Left ventricle myocardium inferior (tissue), 1 donor: ENCODE measurements around the gene TMEM161B. TPM values are rescaled to one million over a fixed set of nuclear protein-coding genes. Genes with fewer than 3 reads are reported as not detected.

Experiments
- DNase-seq: peaks from one replicate; pipeline ENCODE4 v3.0.0-alpha.2; 2020
- H3K27ac ChIP-seq: fragments of 200-600 bp; replicated peaks from 2 replicates; pipeline ENCODE4 v1.8.0; 2021
- H3K27me3 ChIP-seq: fragments of 200-600 bp; 2 replicates; pipeline ENCODE4 v1.8.0; 2021; ENCODE audit warnings: low read depth
- H3K36me3 ChIP-seq: fragments of 200-600 bp; 2 replicates; pipeline ENCODE4 v1.8.0; 2021
- H3K4me1 ChIP-seq: fragments of 200-600 bp; 2 replicates; pipeline ENCODE4 v1.8.0; 2021
- H3K4me3 ChIP-seq: fragments of 200-600 bp; 2 replicates; pipeline ENCODE4 v1.8.0; 2021; ENCODE audit warnings: mild to moderate bottlenecking, moderate library complexity
- H3K9me3 ChIP-seq: fragments of 200-600 bp; replicated peaks from 2 replicates; pipeline ENCODE4 v1.8.0; 2021
- intact Hi-C: fragments of 100-400 bp; cut with micrococcal nuclease; formaldehyde crosslinking; loops from one replicate; pipeline ENCODE4 v1.11.0; 2022
- total RNA-seq: library from RNA; stranded (reverse); fragmentation: NEBNext Ultra II Directional; extraction: Animal tissue kit (Norgen Biotek cat#: 25700); gene quantifications from one replicate; pipeline ENCODE4 v1.2.1, GENCODE V29; 2021
- TF ChIP-seq, protein P1 (sequence below): fragments of 200-600 bp; IDR thresholded peaks from 2 replicates; pipeline ENCODE4 v1.8.0; 2021; ENCODE audit warnings: antibody characterized with exemption, mild to moderate bottlenecking, borderline replicate concordance
- donor health status: DM: no; HTN: yes; CAD: no; lungs with severe emphysema.

The TMEM161B gene
- total RNA-seq, 1 donor from 2014 or later, result 8.0 TPM

- TF ChIP-seq, protein P1, sequence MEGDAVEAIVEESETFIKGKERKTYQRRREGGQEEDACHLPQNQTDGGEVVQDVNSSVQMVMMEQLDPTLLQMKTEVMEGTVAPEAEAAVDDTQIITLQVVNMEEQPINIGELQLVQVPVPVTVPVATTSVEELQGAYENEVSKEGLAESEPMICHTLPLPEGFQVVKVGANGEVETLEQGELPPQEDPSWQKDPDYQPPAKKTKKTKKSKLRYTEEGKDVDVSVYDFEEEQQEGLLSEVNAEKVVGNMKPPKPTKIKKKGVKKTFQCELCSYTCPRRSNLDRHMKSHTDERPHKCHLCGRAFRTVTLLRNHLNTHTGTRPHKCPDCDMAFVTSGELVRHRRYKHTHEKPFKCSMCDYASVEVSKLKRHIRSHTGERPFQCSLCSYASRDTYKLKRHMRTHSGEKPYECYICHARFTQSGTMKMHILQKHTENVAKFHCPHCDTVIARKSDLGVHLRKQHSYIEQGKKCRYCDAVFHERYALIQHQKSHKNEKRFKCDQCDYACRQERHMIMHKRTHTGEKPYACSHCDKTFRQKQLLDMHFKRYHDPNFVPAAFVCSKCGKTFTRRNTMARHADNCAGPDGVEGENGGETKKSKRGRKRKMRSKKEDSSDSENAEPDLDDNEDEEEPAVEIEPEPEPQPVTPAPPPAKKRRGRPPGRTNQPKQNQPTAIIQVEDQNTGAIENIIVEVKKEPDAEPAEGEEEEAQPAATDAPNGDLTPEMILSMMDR, result no peak
- intact Hi-C loops, result no loop called here
- Histone ChIP-seq H3K27ac (no peak overlapping the region), H3K36me3 (peaks cover 20% of the 10 kb centered on the region), H3K4me3 (no peak overlapping the region), H3K4me1 (no peaks in the 10 kb centered on the region), H3K27me3 (no peaks in the 10 kb centered on the region), H3K9me3 (no peaks in the 10 kb centered on the region)
- DNase-seq, result no peak
Observed at GRCh38 chr5:88230546-88231066, 38.0 kb downstream of the TMEM161B start.

DNA sequence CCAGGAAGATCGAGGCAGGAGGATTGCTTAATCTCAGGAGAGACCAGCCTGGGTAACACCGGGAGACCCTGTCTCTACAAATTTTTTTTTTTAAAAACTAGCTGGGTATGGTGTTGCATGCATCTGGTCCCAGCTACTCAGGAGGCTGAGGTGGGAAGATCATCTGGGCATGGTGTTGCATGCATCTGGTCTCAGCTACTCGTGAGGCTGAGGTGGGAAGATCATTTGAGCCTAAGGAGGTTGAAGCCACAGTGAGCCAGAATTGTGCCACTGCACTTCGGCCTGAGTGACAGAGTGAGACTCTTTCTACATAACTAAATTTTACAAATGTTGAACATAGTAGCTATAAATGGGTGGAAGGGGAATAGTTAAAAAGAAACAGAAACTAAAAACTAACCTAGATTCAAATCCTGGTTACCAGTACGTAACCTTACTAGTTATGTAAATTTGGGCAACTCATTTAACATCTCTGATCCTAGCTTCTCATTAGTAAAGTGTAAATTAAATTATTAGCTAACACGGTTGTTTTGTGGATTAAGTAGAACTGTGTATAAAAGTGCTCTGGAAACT is 41.7 kb downstream of the TMEM161B start:
- intact Hi-C loops, result no loop called here
- H3K36me3 ChIP-seq, result peaks cover 24% of the 10 kb centered on the region
- no peak overlapping the region for H3K4me3 ChIP-seq
- no peak for DNase-seq
- no peaks in the 10 kb centered on the region for H3K27me3 ChIP-seq
- H3K9me3 ChIP-seq, result no peaks in the 10 kb centered on the region
- H3K27ac ChIP-seq, result no peak overlapping the region
- TF ChIP-seq, protein P1, result no peak
- H3K4me1 ChIP-seq, result no peaks in the 10 kb centered on the region

DNA sequence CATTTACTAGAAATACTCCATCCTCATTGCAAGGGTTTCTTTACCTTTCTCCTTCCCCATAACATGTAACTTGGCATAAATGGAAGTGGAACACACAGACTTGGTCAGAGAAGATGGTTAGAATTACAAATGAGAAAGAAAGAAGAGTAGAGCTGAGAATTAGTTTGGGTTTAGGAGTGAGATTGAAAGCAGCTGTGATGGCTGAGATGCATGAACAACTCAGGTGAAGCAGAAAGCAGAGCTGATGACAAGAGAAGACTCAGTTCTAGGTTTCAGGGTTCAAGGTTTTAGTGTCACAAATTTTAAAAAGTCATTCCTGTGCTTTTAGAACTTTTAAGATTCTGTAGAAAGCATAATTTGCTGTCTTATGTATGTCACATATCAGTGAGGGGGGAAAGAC is 54.0 kb downstream of the TMEM161B start:
- no peaks in the 10 kb centered on the region for H3K4me1 ChIP-seq
- no peak for DNase-seq
- H3K9me3 ChIP-seq, result no peaks in the 10 kb centered on the region
- TF ChIP-seq, protein P1, result no peak
- H3K27ac ChIP-seq, result no peak overlapping the region
- H3K36me3 ChIP-seq, result peaks cover 46% of the 10 kb centered on the region
- intact Hi-C loops, result no loop called here
- no peaks in the 10 kb centered on the region for H3K27me3 ChIP-seq
- no peak overlapping the region for H3K4me3 ChIP-seq

- no peaks in the 10 kb centered on the region for H3K27me3 ChIP-seq
- H3K9me3 ChIP-seq, result no peaks in the 10 kb centered on the region
- H3K4me1 ChIP-seq, result no peaks in the 10 kb centered on the region
- no peak overlapping the region for H3K27ac ChIP-seq
- DNase-seq, result no peak
- TF ChIP-seq, protein P1, result no peak
- intact Hi-C loops, result no loop called here
- H3K36me3 ChIP-seq, result peaks cover 25% of the 10 kb centered on the region
- H3K4me3 ChIP-seq, result no peak overlapping the region
Observed at GRCh38 chr5:88207575-88207974, 61.1 kb downstream of the TMEM161B start.

- Histone ChIP-seq H3K36me3 (peaks cover 55% of the 10 kb centered on the region), H3K27ac (no peak overlapping the region), H3K4me1 (no peaks in the 10 kb centered on the region), H3K4me3 (no peak overlapping the region), H3K27me3 (no peaks in the 10 kb centered on the region), H3K9me3 (no peaks in the 10 kb centered on the region)
- TF ChIP-seq, protein P1, result no peak
- DNase-seq, result no peak
- intact Hi-C loops, result no loop called here
Observed at GRCh38 chr5:88203981-88204750, 64.5 kb downstream of the TMEM161B start.
